ENCODE results near the gene SLC39A8. TPM values are rescaled to one million over a fixed set of nuclear protein-coding genes. Genes with fewer than 3 reads are reported as not detected.

SLC39A8 gene
- 10 to 100 TPM in 1 of 4 donors, 1 to 10 TPM in 3; 4.4 to 27.0 (median 7.9) TPM for total RNA-seq

- peaks cover 0 to 15% (median 6%) of the 10 kb centered on the region in 4 donors for H3K4me1 ChIP-seq
- TF ChIP-seq POLR2A (IDR thresholded peaks at IDR 0.05) (peak; percentile 16 to 48), EP300 (IDR thresholded peaks at IDR 0.05) (peak in 1 of 2 donors; percentile 73), CTCF (IDR thresholded peaks at IDR 0.05) (peak; percentile 62 to 89 (median 81))
- no peaks in the 10 kb centered on the region for H3K9me3 ChIP-seq
- DNase-seq (ENCODE audit: low spot score in 2 of 2) = peak; percentile 68 to 76
- peak within 1 kb of the TSS; percentile 50 to 71 (median 60) for H3K4me3 ChIP-seq
- 1% methylated on average over 54 of the region's 54 CpGs for WGBS, 2 donors
- peak within 1 kb of the TSS; percentile 31 to 81 (median 71) for H3K27ac ChIP-seq
- no peaks in the 10 kb centered on the region for H3K36me3 ChIP-seq
- no peaks in the 10 kb centered on the region for H3K27me3 ChIP-seq
These were observed at the start of gene SLC39A8 for GRCh38 chr4:102344954-102345794. TSS of gene SLC39A8 (minus strand) at chr4:102345482. CDS start at chr4:102344662, 820 bp downstream.

GRCh38 chr4:102392033-102392744 is 46.9 kb upstream of the SLC39A8 start:
- H3K9me3 ChIP-seq = no peaks in the 10 kb centered on the region
- TF ChIP-seq POLR2A (IDR thresholded peaks at IDR 0.05) = no peak
- no peak for TF ChIP-seq EP300 (IDR thresholded peaks at IDR 0.05)
- no peak for TF ChIP-seq CTCF (IDR thresholded peaks at IDR 0.05)
- no peak overlapping the region for H3K4me3 ChIP-seq
- no peaks in the 10 kb centered on the region for H3K4me1 ChIP-seq
- WGBS, 2 donors = 55 to 60% methylated on average over 4 of the region's 4 CpGs
- H3K27me3 ChIP-seq = no peaks in the 10 kb centered on the region
- no peaks in the 10 kb centered on the region for H3K36me3 ChIP-seq
- H3K27ac ChIP-seq = no peak overlapping the region
- no peak for DNase-seq (ENCODE audit: low spot score in 2 of 2)

GRCh38 chr4:102390438-102390837 is 45.2 kb upstream of the SLC39A8 start:
- TF ChIP-seq POLR2A (IDR thresholded peaks at IDR 0.05) (no peak), EP300 (IDR thresholded peaks at IDR 0.05) (peak in 1 of 2 donors; percentile 38), CTCF (IDR thresholded peaks at IDR 0.05) (no peak)
- Histone ChIP-seq H3K4me3 (no peak overlapping the region), H3K36me3 (no peaks in the 10 kb centered on the region), H3K27me3 (no peaks in the 10 kb centered on the region), H3K4me1 (no peaks in the 10 kb centered on the region), H3K9me3 (no peaks in the 10 kb centered on the region), H3K27ac (no peak overlapping the region)
- WGBS, 2 donors = 69 to 70% methylated on average over 2 of the region's 2 CpGs
- DNase-seq (ENCODE audit: low spot score in 2 of 2) = no peak

- Histone ChIP-seq H3K4me1 (no peaks in the 10 kb centered on the region), H3K27me3 (no peaks in the 10 kb centered on the region), H3K36me3 (no peaks in the 10 kb centered on the region), H3K4me3 (no peak overlapping the region), H3K9me3 (no peaks in the 10 kb centered on the region), H3K27ac (no peak overlapping the region)
- DNase-seq (ENCODE audit: low spot score in 2 of 2) = no peak
- no peak for TF ChIP-seq EP300 (IDR thresholded peaks at IDR 0.05)
- no peak for TF ChIP-seq CTCF (IDR thresholded peaks at IDR 0.05)
- no peak for TF ChIP-seq POLR2A (IDR thresholded peaks at IDR 0.05)
These were observed 43.3 kb upstream of the SLC39A8 start for GRCh38 chr4:102388611-102389010.

Data from tibial nerve (tissue), 4 donors.